Measurements from ENCODE around the gene PTPA. TPM values are rescaled to one million over a fixed set of nuclear protein-coding genes. Genes with fewer than 3 reads are reported as not detected.

The PTPA gene
- total RNA-seq, 6 donors from 2014 or later = 48.2 to 130 (median 67.2) TPM

- no peak for TF ChIP-seq EP300 (IDR thresholded peaks at IDR 0.05)
- no peak for TF ChIP-seq CTCF (IDR thresholded peaks at IDR 0.05)
- TF ChIP-seq POLR2A (IDR thresholded peaks at IDR 0.05) = no peak
- TF ChIP-seq POLR2AphosphoS5 (IDR thresholded peaks at IDR 0.05) = no peak
- Histone ChIP-seq H3K36me3 (peaks cover 5 to 33% (median 28%) of the 10 kb centered on the region in 4 donors), H3K27ac (peak overlapping the region; percentile 96 to 99 (median 98)), H3K27me3 (no peaks in the 10 kb centered on the region), H3K9me3 (no peaks in the 10 kb centered on the region), H3K4me3 (peak overlapping the region; percentile 32 to 58 (median 44)), H3K4me1 (peaks cover 63 to 80% (median 73%) of the 10 kb centered on the region in 4 donors)
- peak in 1 of 2 donors; percentile 3 for ATAC-seq (ENCODE audit: low FRiP score in 2 of 2)
- WGBS, 2 donors = 18 to 25% methylated on average over 6 to 8 of the region's 8 CpGs
- peak; percentile 49 to 80 for DNase-seq
Measured at GRCh38 chr9:129140397-129141065, 29.3 kb downstream of the PTPA start.

GRCh38 chr9:129141066-129142041 is 30.1 kb downstream of the PTPA start:
- H3K9me3 ChIP-seq = no peaks in the 10 kb centered on the region
- H3K36me3 ChIP-seq = peaks cover 2 to 27% (median 21%) of the 10 kb centered on the region in 4 donors
- peak; percentile 29 to 34 for TF ChIP-seq POLR2AphosphoS5 (IDR thresholded peaks at IDR 0.05)
- no peak for TF ChIP-seq CTCF (IDR thresholded peaks at IDR 0.05)
- TF ChIP-seq EP300 (IDR thresholded peaks at IDR 0.05) = no peak
- peak overlapping the region in 3 of 4 donors; percentile 32 to 58 (median 49) for H3K4me3 ChIP-seq
- peak overlapping the region; percentile 96 to 99 (median 98) for H3K27ac ChIP-seq
- WGBS, 2 donors = 18 to 26% methylated on average over 6 to 13 of the region's 13 CpGs
- H3K4me1 ChIP-seq = peaks cover 71 to 89% (median 81%) of the 10 kb centered on the region in 4 donors
- peak in 1 of 2 donors; percentile 26 for ATAC-seq (ENCODE audit: low FRiP score in 2 of 2)
- no peaks in the 10 kb centered on the region for H3K27me3 ChIP-seq
- peak; percentile 49 to 69 for DNase-seq

- Histone ChIP-seq H3K4me1 (peaks cover 81 to 98% (median 88%) of the 10 kb centered on the region in 4 donors), H3K27ac (peak overlapping the region; percentile 96 to 99 (median 98)), H3K27me3 (no peaks in the 10 kb centered on the region), H3K9me3 (no peaks in the 10 kb centered on the region), H3K36me3 (peaks cover 0 to 22% (median 14%) of the 10 kb centered on the region in 4 donors), H3K4me3 (peak overlapping the region in 1 of 4 donors; percentile 58)
- no peak for DNase-seq
- WGBS, 2 donors = 62 to 71% methylated on average over 10 to 15 of the region's 15 CpGs
- TF ChIP-seq EP300 (IDR thresholded peaks at IDR 0.05) (no peak), POLR2AphosphoS5 (IDR thresholded peaks at IDR 0.05) (no peak), POLR2A (IDR thresholded peaks at IDR 0.05) (no peak), CTCF (IDR thresholded peaks at IDR 0.05) (no peak)
- ATAC-seq (ENCODE audit: low FRiP score in 2 of 2) = no peak
Measured at GRCh38 chr9:129142138-129142935, 31.1 kb downstream of the PTPA start.
